IMR-90 (cell line): ENCODE measurements around the gene GTPBP8. TPM values are rescaled to one million over a fixed set of nuclear protein-coding genes. Genes with fewer than 3 reads are reported as not detected.

Source experiments
- ATAC-seq: fragments of 200-7000 bp; cut with Tn5 transposase; 2 replicates; pipeline ENCODE4 v1.9.1; 2020; ENCODE audit warnings: low read depth, mild to moderate bottlenecking, moderate library complexity
- BruUV-seq: library from RNA; stranded (reverse); fragments of 400-500 nt; replicated peaks from 2 replicates; lab custom pipeline; 2021; lab: Mats Ljungman, UMichigan
- CTCF ChIA-PET: fragments of 300-600 bp; formaldehyde crosslinking; extraction: SDS; loops from one replicate; lab custom pipeline; 2021; ENCODE audit warnings: antibody characterized with exemption; lab: Yijun Ruan, JAX
- POLR2A ChIA-PET: fragments of 300-600 bp; sonication (Branson Sonifier 250); formaldehyde crosslinking; loops from one replicate; lab custom pipeline; 2022; ENCODE audit warnings: antibody characterized with exemption; ENCODE audit not compliant: unreplicated experiment; lab: Charles Lee
- DNase-seq: peaks from one replicate; pipeline ENCODE4 v3.0.0; 2013
- H2AFZ ChIP-seq: replicated peaks from 2 replicates; pipeline ENCODE3; 2013; ENCODE audit warnings: low read length, mild to moderate bottlenecking; ENCODE audit not compliant: poor library complexity
- H2AK5ac ChIP-seq: 2 replicates; pipeline ENCODE4 v1.6.1; 2013; ENCODE audit warnings: low read depth, low read length, inconsistent platforms
- H2AK9ac ChIP-seq: replicated peaks from 2 replicates; pipeline ENCODE3; 2013; ENCODE audit warnings: mild to moderate bottlenecking, low read depth, low read length, moderate library complexity; ENCODE audit not compliant: poor library complexity
- H2BK120ac ChIP-seq: 2 replicates; pipeline ENCODE4 v1.6.1; 2013; ENCODE audit warnings: low read depth, low read length, inconsistent platforms
- H2BK15ac ChIP-seq: 3 replicates; pipeline ENCODE4 v1.6.1; 2013; ENCODE audit warnings: low read depth, low read length, inconsistent platforms
- H2BK20ac ChIP-seq: 2 replicates; pipeline ENCODE4 v1.6.1; 2013; ENCODE audit warnings: low read depth, mild to moderate bottlenecking, inconsistent platforms, low read length, moderate library complexity
- H2BK5ac ChIP-seq: 2 replicates; pipeline ENCODE4 v1.6.1; 2013; ENCODE audit warnings: mild to moderate bottlenecking, low read depth, low read length, inconsistent platforms; ENCODE audit not compliant: poor library complexity, severe bottlenecking
- H3K14ac ChIP-seq: replicated peaks from 2 replicates; pipeline ENCODE4 v1.6.1; 2013; ENCODE audit warnings: low read depth, low read length, inconsistent platforms
- H3K18ac ChIP-seq: 2 replicates; pipeline ENCODE4 v1.6.1; 2013; ENCODE audit warnings: low read depth, low read length, control low read depth
- H3K23ac ChIP-seq: 2 replicates; pipeline ENCODE4 v1.6.1; 2013; ENCODE audit warnings: low read depth, low read length, inconsistent platforms
- H3K27ac ChIP-seq: 2 replicates; pipeline ENCODE4 v1.5.1; 2013; ENCODE audit warnings: mild to moderate bottlenecking, control low read depth, low read length; ENCODE audit not compliant: insufficient read depth
- H3K27me3 ChIP-seq: 2 replicates; pipeline ENCODE4 v1.6.1; 2013; ENCODE audit warnings: low read length; ENCODE audit not compliant: control insufficient read depth, insufficient read depth
- H3K36me3 ChIP-seq: 2 replicates; pipeline ENCODE4 v1.6.1; 2013; ENCODE audit warnings: low read length, mixed read lengths; ENCODE audit not compliant: control insufficient read depth, insufficient read depth
- H3K4ac ChIP-seq: 2 replicates; pipeline ENCODE4 v1.6.1; 2013; ENCODE audit warnings: low read depth, low read length, inconsistent platforms
- H3K4me1 ChIP-seq: 2 replicates; pipeline ENCODE4 v1.6.1; 2013; ENCODE audit warnings: low read length, mixed read lengths; ENCODE audit not compliant: control insufficient read depth, insufficient read depth
- H3K4me2 ChIP-seq: 2 replicates; pipeline ENCODE4 v1.6.1; 2013; ENCODE audit warnings: low read depth, mild to moderate bottlenecking, control low read depth, low read length, moderate library complexity
- H3K4me3 ChIP-seq: 2 replicates; pipeline ENCODE4 v1.5.1; 2013; ENCODE audit warnings: low read depth, mild to moderate bottlenecking, control low read depth, low read length, moderate library complexity; ENCODE audit not compliant: insufficient read depth
- H3K56ac ChIP-seq: 2 replicates; pipeline ENCODE4 v1.6.1; 2013; ENCODE audit warnings: low read length, inconsistent platforms; ENCODE audit not compliant: insufficient read depth; ENCODE audit errors: extremely low read depth
- H3K79me1 ChIP-seq, 2 experiments: 2 replicates each; pipeline ENCODE4 v1.6.1; 2013; ENCODE audit warnings: low read length in 2 of 2, inconsistent platforms in 1 of 2, low read depth in 1 of 2
- H3K9ac ChIP-seq: 2 replicates; pipeline ENCODE4 v1.6.1; 2013; ENCODE audit warnings: low read depth, low read length, control low read depth
- H3K9me1 ChIP-seq: 2 replicates; pipeline ENCODE4 v1.6.1; 2013; ENCODE audit warnings: low read length, inconsistent platforms; ENCODE audit not compliant: insufficient read depth
- H3K9me3 ChIP-seq: 2 replicates; pipeline ENCODE4 v1.6.1; 2013; ENCODE audit warnings: low read length; ENCODE audit not compliant: control insufficient read depth, insufficient read depth
- H4K20me1 ChIP-seq: 2 replicates; pipeline ENCODE4 v1.6.1; 2013; ENCODE audit warnings: low read length, inconsistent platforms; ENCODE audit not compliant: insufficient read depth
- H4K5ac ChIP-seq: 2 replicates; pipeline ENCODE4 v1.6.1; 2013; ENCODE audit warnings: mild to moderate bottlenecking, low read depth, low read length, control low read depth
- H4K8ac ChIP-seq, 2 experiments: 2 replicates each; pipeline ENCODE4 v1.6.1; 2013; ENCODE audit warnings: low read depth in 2 of 2, low read length in 2 of 2, control low read depth in 1 of 2, inconsistent platforms in 1 of 2
- H4K91ac ChIP-seq: 2 replicates; pipeline ENCODE4 v1.6.1; 2013; ENCODE audit warnings: low read depth, low read length, inconsistent platforms; ENCODE audit not compliant: insufficient read depth
- CEBPB ChIP-seq: IDR thresholded peaks from 2 replicates; pipeline ENCODE4 v1.6.1; 2012; ENCODE audit warnings: low read depth, low read length, improper control_type of control experiment
- RAD21 ChIP-seq: IDR thresholded peaks from 2 replicates; pipeline ENCODE4 v1.6.1; 2012; ENCODE audit warnings: low read length, improper control_type of control experiment
- dilution Hi-C: fragments of 300-500 bp; cut with HindIII; formaldehyde crosslinking; loops from one replicate; pipeline ENCODE4 v1.14.3; 2018; ENCODE audit warnings: low sequenced_read_pairs; ENCODE audit not compliant: unreplicated experiment
- in situ Hi-C: fragments of 300-500 bp; cut with MboI; formaldehyde crosslinking; loops from 3 replicates; pipeline ENCODE4 v1.14.3; 2019; ENCODE audit warnings: low sequenced_read_pairs, inconsistent platforms, mixed read lengths
- intact Hi-C: fragments of 100-400 bp; cut with micrococcal nuclease; formaldehyde crosslinking; loops from 2 replicates; pipeline ENCODE4 v1.10.0; 2022
- polyA plus RNA-seq, 3 experiments: library from polyadenylated mRNA; depleted of rRNA; stranded (reverse); fragments of >200 nt; gene quantifications; 2 replicates each; pipeline ENCODE4 v1.2.3, GENCODE V29; 2012; ENCODE audit warnings: low replicate concordance in 1 of 3
- total RNA-seq: library from RNA; depleted of rRNA; stranded (reverse); fragments of >200 nt; gene quantifications from 2 replicates; pipeline ENCODE4 v1.2.3, GENCODE V29; 2012

Gene GTPBP8
- total and polyA plus RNA-seq, 2 of the 4 experiments (the other 2 are of a cell fraction), result 15.4 to 23.9 TPM

DNA sequence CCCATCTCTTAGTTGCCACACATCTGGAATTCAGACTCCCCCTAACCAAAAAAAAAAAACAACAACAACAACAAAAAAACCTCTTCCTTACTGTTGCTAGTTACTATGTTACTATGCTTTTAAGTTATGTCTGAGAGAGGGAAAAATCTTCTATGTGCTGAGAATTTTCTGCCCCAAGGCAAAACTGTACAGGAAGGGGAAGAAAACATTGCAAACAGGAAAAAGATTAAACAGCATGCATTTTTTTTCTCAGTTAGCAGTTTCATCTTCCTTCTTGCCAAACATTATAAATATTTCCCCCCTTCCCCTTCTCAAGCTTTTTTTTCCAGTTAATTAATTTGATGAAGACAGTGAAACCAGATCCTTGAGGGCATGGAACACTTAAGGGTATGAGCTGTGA is 14.8 kb upstream of the GTPBP8 start:
- Histone ChIP-seq H3K14ac (no peak overlapping the region), H4K20me1 (no peaks in the 10 kb centered on the region), H3K4me3 (no peak overlapping the region), H4K91ac (no peak overlapping the region), H3K36me3 (no peaks in the 10 kb centered on the region), H3K27me3 (peaks cover 6% of the 10 kb centered on the region), H3K9me3 (no peaks in the 10 kb centered on the region), H2BK15ac (no peak overlapping the region), H2AK5ac (no peak overlapping the region), H3K4ac (no peak overlapping the region), H4K5ac (no peak overlapping the region), H3K27ac (no peak overlapping the region), H2BK120ac (no peak overlapping the region), H3K56ac (no peak overlapping the region), H3K79me1 (no peaks in the 10 kb centered on the region), H2BK5ac (no peak overlapping the region), H3K9ac (no peak overlapping the region), H4K8ac (no peak overlapping the region), H2BK20ac (no peak overlapping the region), H3K4me2 (no peak overlapping the region), H3K18ac (no peak overlapping the region), H3K9me1 (peaks cover 4% of the 10 kb centered on the region; the same call in 1 of the 2 replicates), H3K23ac (no peak overlapping the region), H3K4me1 (peaks cover 3% of the 10 kb centered on the region), H2AFZ (no peak overlapping the region), H2AK9ac (no peak overlapping the region)
- ChIA-PET POLR2A (no interaction called here), CTCF (no interaction called here)
- in situ Hi-C loops, result loop anchor here (25.0 kb wide), 1 partner anchor 664 kb away; no protein-coding TSS in a partner anchor
- ATAC-seq (no peak), DNase-seq (no peak)
- intact Hi-C loops, result no loop called here
- no TSS peak for BruUV-seq
- no peak for TF ChIP-seq CEBPB
- TF ChIP-seq RAD21, result no peak
- dilution Hi-C loops, result loop anchor here (25.0 kb wide), 1 partner anchor 389 kb away; no protein-coding TSS in a partner anchor
